HFF-Myc (cell line): ENCODE results near the gene CTBP1.

Experiments
- DNase-seq: peaks from one replicate; pipeline ENCODE4 v3.0.0-alpha.2; 2011; ENCODE audit warnings: low read depth; ENCODE audit errors: extremely low read depth
- H3K4me3 ChIP-seq: replicated peaks from 2 replicates; pipeline ENCODE4 v1.5.1; 2011; ENCODE audit warnings: low read depth, mild to moderate bottlenecking, control low read depth, low read length
- CTCF ChIP-seq: IDR thresholded peaks from 2 replicates; pipeline ENCODE4 v1.5.1; 2012; ENCODE audit warnings: mild to moderate bottlenecking, low read depth, low read length, control low read depth; ENCODE audit errors: missing control alignments

Gene CTBP1

GRCh38 chr4:1183985-1184773 is 64.8 kb downstream of the CTBP1 start:
- no peak for TF ChIP-seq CTCF
- no peak overlapping the region for H3K4me3 ChIP-seq
- DNase-seq = no peak

GRCh38 chr4:1182313-1182712 is 66.6 kb downstream of the CTBP1 start:
- no peak for DNase-seq
- no peak overlapping the region for H3K4me3 ChIP-seq
- no peak for TF ChIP-seq CTCF

- H3K4me3 ChIP-seq = no peak overlapping the region
- no peak for TF ChIP-seq CTCF
- no peak for DNase-seq
Measured at GRCh38 chr4:1180663-1181062, 68.3 kb downstream of the CTBP1 start.

- DNase-seq = no peak
- TF ChIP-seq CTCF = no peak
- no peak overlapping the region for H3K4me3 ChIP-seq
Measured at GRCh38 chr4:1179976-1180375, 69.0 kb downstream of the CTBP1 start.

- DNase-seq = no peak
- H3K4me3 ChIP-seq = no peak overlapping the region
- no peak for TF ChIP-seq CTCF
Measured at GRCh38 chr4:1179089-1179441, 69.9 kb downstream of the CTBP1 start.

- H3K4me3 ChIP-seq = no peak overlapping the region
- no peak for TF ChIP-seq CTCF
- no peak for DNase-seq
Measured at GRCh38 chr4:1178300-1179088, 70.4 kb downstream of the CTBP1 start.
